Activated B cell treated with CpG ODN at 0.5 μM for 24 hours (primary cell): ENCODE measurements around the gene PIGC. TPM values are rescaled to one million over a fixed set of nuclear protein-coding genes. Genes with fewer than 3 reads are reported as not detected.
A peak's percentile ranks its signal among the peaks of the same experiment; 100 is the strongest.

Experiments
- ATAC-seq: fragments of 200-7000 bp; cut with Tn5 transposase; one replicate; pipeline ENCODE4 v1.10.0; 2021; ENCODE audit warnings: low read depth, mild to moderate bottlenecking, moderate library complexity
- CTCF ChIA-PET: fragments of 350-600 bp; sonication (Branson Sonifier 250); formaldehyde crosslinking; loops from one replicate; lab custom pipeline; 2021; ENCODE audit warnings: antibody characterized with exemption; lab: Charles Lee
- POLR2A ChIA-PET: fragments of 350-600 bp; sonication (Branson Sonifier 250); formaldehyde crosslinking; loops from one replicate; lab custom pipeline; 2021; ENCODE audit warnings: antibody characterized with exemption; lab: Charles Lee
- DNase-seq: peaks from one replicate; pipeline ENCODE4 v3.0.0; 2022
- H3K27ac Mint-ChIP-seq: one replicate; pipeline ENCODE4 v1.8.0; 2020; ENCODE audit warnings: mixed read lengths
- H3K27me3 Mint-ChIP-seq: one replicate; pipeline ENCODE4 v1.8.0; 2021; ENCODE audit warnings: mixed read lengths
- H3K36me3 Mint-ChIP-seq: one replicate; pipeline ENCODE4 v1.8.0; 2021; ENCODE audit warnings: low read depth, mixed read lengths
- H3K4me1 Mint-ChIP-seq: one replicate; pipeline ENCODE4 v1.8.0; 2021; ENCODE audit warnings: mixed read lengths
- H3K4me3 Mint-ChIP-seq: one replicate; pipeline ENCODE4 v1.8.0; 2020; ENCODE audit warnings: mild to moderate bottlenecking, mixed read lengths
- H3K9me3 Mint-ChIP-seq: one replicate; pipeline ENCODE4 v1.8.0; 2020; ENCODE audit warnings: mixed read lengths
- CTCF ChIP-seq: fragments of 200-600 bp; IDR thresholded peaks from one replicate; pipeline ENCODE4 v1.8.0; 2022; ENCODE audit warnings: antibody characterized with exemption, mild to moderate bottlenecking
- intact Hi-C: fragments of 100-400 bp; cut with micrococcal nuclease; formaldehyde crosslinking; loops from one replicate; pipeline ENCODE4 v1.15.1; 2024
- total RNA-seq: library from RNA; stranded (reverse); gene quantifications from 2 replicates; pipeline ENCODE4 v1.2.3, GENCODE V29; 2022

The PIGC gene
- total RNA-seq, 1 donor from 2014 or later, result 24.2 TPM

DNA sequence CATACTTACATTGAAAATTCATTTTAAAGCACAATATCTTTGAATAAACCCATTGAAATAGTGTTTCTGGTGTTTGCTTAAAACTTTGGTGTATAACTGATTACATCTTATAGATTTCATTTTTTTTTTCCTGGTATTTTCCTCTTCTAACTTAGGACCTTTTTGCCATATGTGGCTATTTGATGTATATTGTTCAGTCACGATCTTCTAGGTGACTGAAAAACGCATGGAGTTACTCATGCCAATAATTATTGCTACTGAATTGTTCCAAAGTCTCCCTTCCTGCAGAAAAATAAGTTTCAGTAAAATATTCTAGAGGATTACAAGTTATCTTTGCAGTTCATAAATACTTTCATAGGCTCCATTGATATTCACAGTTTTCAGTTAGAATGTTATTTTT is 46.2 kb downstream of the PIGC start:
- H3K9me3 Mint-ChIP-seq, result no peaks in the 10 kb centered on the region
- peak overlapping the region; percentile 90 for H3K27ac Mint-ChIP-seq
- CTCF ChIA-PET, result interaction anchor here (0.9 to 7.7 kb wide), 8 partner anchors 17 to 396 kb away, joined by 3 to 69 read pairs (median 12); no protein-coding TSS in a partner anchor
- no peaks in the 10 kb centered on the region for H3K27me3 Mint-ChIP-seq
- POLR2A ChIA-PET, result interaction anchor here (0.6 to 11.9 kb wide), 10 partner anchors 19 to 307 kb away, joined by 3 to 248 read pairs (median 5); no protein-coding TSS in a partner anchor
- no peak for TF ChIP-seq CTCF
- peaks cover 77% of the 10 kb centered on the region for H3K4me1 Mint-ChIP-seq
- no peak for ATAC-seq
- no peak for DNase-seq
- intact Hi-C loops, result loop anchor here (2.0 kb wide), 2 partner anchors 31 to 217 kb away; no protein-coding TSS in a partner anchor
- no peak overlapping the region for H3K4me3 Mint-ChIP-seq
- H3K36me3 Mint-ChIP-seq, result no peaks in the 10 kb centered on the region

GRCh38 chr1:172397221-172397620 is 46.6 kb downstream of the PIGC start:
- H3K9me3 Mint-ChIP-seq, result no peaks in the 10 kb centered on the region
- ChIA-PET CTCF (interaction anchor here (0.9 to 4.7 kb wide), 7 partner anchors 16 to 306 kb away, joined by 3 to 69 read pairs (median 9); no protein-coding TSS in a partner anchor), POLR2A (interaction anchor here (0.6 to 11.9 kb wide), 9 partner anchors 11 to 307 kb away, joined by 3 to 248 read pairs (median 4); no protein-coding TSS in a partner anchor)
- TF ChIP-seq CTCF, result no peak
- H3K27ac Mint-ChIP-seq, result peak overlapping the region; percentile 90
- H3K36me3 Mint-ChIP-seq, result no peaks in the 10 kb centered on the region
- H3K4me3 Mint-ChIP-seq, result peak overlapping the region; percentile 1
- DNase-seq, result no peak
- H3K4me1 Mint-ChIP-seq, result peaks cover 81% of the 10 kb centered on the region
- no peaks in the 10 kb centered on the region for H3K27me3 Mint-ChIP-seq
- peak; percentile 32 for ATAC-seq
- intact Hi-C loops, result no loop called here

- no peak for ATAC-seq
These were observed 48.3 kb downstream of the PIGC start for GRCh38 chr1:172395576-172395975.

DNA sequence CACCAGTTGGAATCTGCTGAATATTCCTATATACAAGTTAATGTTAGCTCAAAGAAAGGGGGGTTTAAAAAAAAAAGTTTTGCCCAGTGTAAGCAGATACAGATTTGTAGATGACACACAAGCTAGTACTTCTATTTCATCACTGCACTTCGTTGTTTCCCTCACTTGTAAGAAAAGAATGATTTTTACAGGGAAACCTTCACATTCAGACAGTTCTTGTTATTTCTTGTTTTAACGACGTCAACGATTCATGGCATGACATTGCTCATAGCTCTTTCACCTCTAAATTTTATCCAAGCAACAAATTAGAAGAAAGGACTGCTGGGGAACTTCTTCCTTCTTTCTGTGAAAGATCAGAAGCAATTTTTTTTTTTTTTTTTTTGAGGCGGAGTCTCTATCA is 49.1 kb downstream of the PIGC start:
- no peak for ATAC-seq
- no peaks in the 10 kb centered on the region for H3K9me3 Mint-ChIP-seq
- POLR2A ChIA-PET, result interaction anchor here (0.7 to 11.9 kb wide), 12 partner anchors 11 to 393 kb away, joined by 3 to 248 read pairs (median 4); no protein-coding TSS in a partner anchor
- CTCF ChIA-PET, result interaction anchor here (0.8 to 3.2 kb wide), 7 partner anchors 14 to 392 kb away, joined by 3 to 13 read pairs (median 3); no protein-coding TSS in a partner anchor
- peak overlapping the region; percentile 78 for H3K4me3 Mint-ChIP-seq
- intact Hi-C loops, result loop anchor here (1.0 to 5.0 kb wide), 5 partner anchors 37 to 422 kb away; no protein-coding TSS in a partner anchor
- no peak for TF ChIP-seq CTCF
- H3K27ac Mint-ChIP-seq, result peak overlapping the region; percentile 99
- no peaks in the 10 kb centered on the region for H3K36me3 Mint-ChIP-seq
- peaks cover 98% of the 10 kb centered on the region for H3K4me1 Mint-ChIP-seq
- DNase-seq, result no peak
- H3K27me3 Mint-ChIP-seq, result no peaks in the 10 kb centered on the region

More at GRCh38 chr1:172395576-172395975, 48.3 kb downstream of the PIGC start:
- TF ChIP-seq CTCF, result no peak
- Mint-ChIP-seq H3K4me1 (peaks cover 97% of the 10 kb centered on the region), H3K27me3 (no peaks in the 10 kb centered on the region), H3K36me3 (no peaks in the 10 kb centered on the region), H3K4me3 (no peak overlapping the region), H3K27ac (peak overlapping the region; percentile 99), H3K9me3 (no peaks in the 10 kb centered on the region)
- no peak for DNase-seq
- CTCF ChIA-PET, result interaction anchor here (1.6 to 3.2 kb wide), 2 partner anchors 40 to 393 kb away, joined by 3 to 13 read pairs; no protein-coding TSS in a partner anchor
- intact Hi-C loops, result no loop called here
- POLR2A ChIA-PET, result interaction anchor here (0.7 to 11.9 kb wide), 5 partner anchors 10 to 213 kb away, joined by 4 to 248 read pairs (median 5); no protein-coding TSS in a partner anchor
